ENCODE results near the gene GLB1L3. TPM values are rescaled to one million over a fixed set of nuclear protein-coding genes. Genes with fewer than 3 reads are reported as not detected.

Gene GLB1L3
- total RNA-seq, 1 experiment from 2014 or later = 0.10 TPM

- DNase-seq (ENCODE audit: low read depth) = no peak
Measured at GRCh38 chr11:134359646-134360045, 83.5 kb downstream of the GLB1L3 start.

DNA sequence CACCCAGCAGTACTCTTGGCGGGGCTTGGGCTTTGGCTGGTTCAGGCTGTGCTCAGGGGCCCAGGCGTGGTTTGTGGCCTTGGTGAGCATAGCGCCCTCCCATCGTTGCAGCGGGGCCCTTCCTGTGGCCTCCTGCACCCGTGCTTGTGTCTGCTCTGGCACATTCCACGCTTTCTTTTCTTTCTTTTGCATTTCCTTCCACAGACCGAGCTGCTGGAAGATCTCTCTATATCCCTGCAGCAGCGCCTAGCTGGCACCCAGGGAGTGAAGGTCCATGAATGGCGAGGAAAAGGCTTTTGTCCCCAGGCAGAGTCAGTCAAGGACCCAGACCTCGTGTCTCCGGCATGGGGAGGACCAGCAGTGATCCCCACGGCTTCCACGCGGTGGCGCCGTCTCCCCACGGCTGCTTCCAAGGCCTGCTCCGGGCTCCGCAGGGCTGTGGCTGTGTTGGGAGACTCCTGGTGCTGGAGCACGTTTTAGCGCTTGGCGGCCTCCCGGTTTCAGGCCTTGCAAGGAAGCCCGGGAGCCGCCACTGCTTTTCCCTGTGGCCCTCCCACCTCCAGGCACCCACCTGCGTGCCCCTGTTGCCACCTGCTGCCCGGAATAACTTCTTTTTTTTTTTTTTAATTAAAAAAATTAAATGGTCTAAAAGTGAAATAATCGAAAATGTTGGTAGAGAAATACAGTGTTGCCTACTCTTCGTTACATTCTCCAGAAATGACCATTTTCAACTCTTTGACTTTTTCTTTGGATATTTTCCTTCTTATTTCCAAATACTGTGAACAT lies 84.1 kb downstream of the GLB1L3 start:
- peak; percentile 78 for DNase-seq (ENCODE audit: low read depth)

DNA sequence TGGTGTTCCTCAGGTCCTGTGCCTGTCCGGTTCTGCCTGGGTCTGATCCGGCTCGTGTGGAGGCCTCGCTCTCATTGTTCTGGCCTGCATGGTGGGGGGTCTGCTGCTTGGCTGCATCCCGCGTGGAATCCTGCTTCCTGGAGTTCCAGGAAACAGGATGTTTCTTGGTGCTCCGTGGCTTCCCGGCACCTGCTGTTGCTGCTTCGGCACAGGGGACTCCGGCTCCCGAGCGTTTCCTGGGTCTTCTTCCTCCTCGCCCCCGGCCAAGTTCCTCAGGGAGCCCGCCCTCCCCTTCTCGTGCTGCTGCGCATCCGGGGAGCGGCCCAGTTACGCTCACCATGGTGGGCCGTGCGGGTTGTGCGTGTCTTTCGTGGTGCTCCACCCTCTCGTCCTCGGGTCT lies 85.5 kb downstream of the GLB1L3 start:
- no peak for DNase-seq (ENCODE audit: low read depth)

DNA sequence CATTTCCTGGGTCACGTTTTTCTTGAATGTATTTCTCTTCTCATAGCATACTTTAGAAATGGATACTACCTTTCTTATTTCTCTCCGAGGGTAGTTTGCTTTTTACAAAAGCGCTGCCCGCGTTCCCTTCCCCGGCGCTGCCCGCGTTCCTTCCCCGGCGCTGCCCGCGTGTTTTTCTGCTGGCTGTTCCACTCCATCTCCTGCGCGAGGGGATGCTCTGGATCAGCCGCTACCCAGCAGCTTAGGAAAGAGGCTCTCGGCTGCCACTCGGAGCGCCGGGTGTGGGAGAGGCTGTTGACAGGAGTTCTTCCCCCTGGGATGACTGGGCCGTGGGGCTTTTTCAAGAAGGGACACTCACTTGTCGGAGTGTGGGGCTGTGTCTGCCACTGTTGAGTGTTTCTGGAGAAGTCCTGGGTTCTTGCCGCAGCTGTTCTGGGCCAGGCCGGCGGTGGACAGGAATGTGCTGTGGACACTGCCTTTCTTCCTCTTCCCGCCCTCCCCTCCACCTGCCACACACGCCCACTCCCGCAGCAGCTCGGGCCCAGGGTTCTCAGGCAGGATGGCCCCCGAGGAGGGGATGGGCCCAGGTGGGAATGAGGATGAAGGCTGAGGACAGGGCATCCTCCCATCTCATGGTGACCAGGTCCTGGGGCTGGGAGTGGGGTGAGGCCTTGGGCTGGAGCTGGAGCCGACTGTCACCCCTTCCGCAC lies 86.2 kb downstream of the GLB1L3 start:
- no peak for DNase-seq (ENCODE audit: low read depth)

- no peak for DNase-seq (ENCODE audit: low read depth)
Measured at GRCh38 chr11:134363161-134363560, 87.0 kb downstream of the GLB1L3 start.

GRCh38 chr11:134363592-134363991 lies 87.4 kb downstream of the GLB1L3 start:
- DNase-seq (ENCODE audit: low read depth) = no peak

DNA sequence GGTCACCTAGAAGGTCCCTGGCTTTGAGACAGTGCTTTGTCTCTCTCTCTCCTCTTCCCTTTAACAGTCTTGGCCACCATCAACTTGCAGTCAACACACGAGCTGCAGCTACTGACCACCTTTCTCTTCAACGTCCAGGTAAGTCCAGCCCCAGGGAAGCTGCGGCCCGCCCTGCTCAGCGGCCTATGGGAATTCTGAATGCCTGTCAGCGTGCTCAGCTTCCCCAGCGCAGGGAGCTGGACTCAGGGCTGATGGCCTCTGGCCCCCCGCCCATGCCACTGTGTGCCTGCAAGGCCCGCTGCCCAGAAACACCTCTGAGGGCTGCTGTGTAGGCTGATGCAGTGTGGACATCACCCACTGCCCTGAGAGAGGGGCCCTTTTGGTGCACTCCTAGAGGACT lies 88.1 kb downstream of the GLB1L3 start:
- no peak for DNase-seq (ENCODE audit: low read depth)

- no peak for DNase-seq (ENCODE audit: low read depth)
Measured at GRCh38 chr11:134365011-134365925, 89.1 kb downstream of the GLB1L3 start.

- DNase-seq (ENCODE audit: low read depth) = no peak
Measured at GRCh38 chr11:134366254-134366653, 90.1 kb downstream of the GLB1L3 start.

DNA sequence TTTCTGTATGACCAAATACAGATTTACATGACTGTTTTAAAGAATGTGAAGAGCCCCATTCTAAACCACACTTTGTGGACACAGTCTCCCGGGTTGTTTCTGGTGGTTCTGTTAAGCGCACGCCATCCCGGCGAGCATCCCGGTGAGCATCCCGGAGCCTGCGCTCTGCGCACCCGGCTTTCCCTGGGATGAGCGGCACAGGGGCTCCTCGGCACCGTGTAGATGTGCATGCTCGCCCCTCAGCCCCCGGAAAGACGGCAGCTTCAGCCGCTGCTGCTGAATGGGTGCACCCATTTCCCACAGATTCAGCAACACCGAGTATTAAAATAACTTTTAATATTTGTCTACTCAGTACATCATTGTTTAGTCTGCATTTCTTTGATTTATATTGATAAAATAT lies 91.6 kb downstream of the GLB1L3 start:
- DNase-seq (ENCODE audit: low read depth) = no peak

Other genes starting within 250 kb of the GLB1L3 start
- gene JAM3, start 207.3 kb upstream of the GLB1L3 start, total RNA-seq (2014; rRNA removed; shearing (Covaris generic)) = 41.2 and 49.5 TPM in 2 replicates
- 44.4 and 51.3 TPM in 2 replicates for gene NCAPD3, start 52.4 kb upstream of the GLB1L3 start, total RNA-seq (2014; rRNA removed; shearing (Covaris generic))
- 34.0 and 39.1 TPM in 2 replicates for gene VPS26B, start 51.7 kb upstream of the GLB1L3 start, total RNA-seq (2014; rRNA removed; shearing (Covaris generic))
- 63.1 and 71.2 TPM in 2 replicates for gene THYN1, start 23.0 kb upstream of the GLB1L3 start, total RNA-seq (2014; rRNA removed; shearing (Covaris generic))
- gene ACAD8, start 22.8 kb upstream of the GLB1L3 start, total RNA-seq (2014; rRNA removed; shearing (Covaris generic)) = 18.0 and 19.6 TPM in 2 replicates
- gene GLB1L2, start 55.6 kb downstream of the GLB1L3 start, total RNA-seq (2014; rRNA removed; shearing (Covaris generic)) = under 0.01 and 0.34 TPM in 2 replicates
- 0.23 and 0.45 TPM in 2 replicates for gene B3GAT1, start 135.9 kb downstream of the GLB1L3 start, total RNA-seq (2014; rRNA removed; shearing (Covaris generic))